ENCODE results near the gene UTP25.
"Not testable (repeated sequence)": the region's sequence is repeated elsewhere in the genome, so short reads cannot be mapped to it uniquely, and the experiment has no call there.

The UTP25 gene, protein sequence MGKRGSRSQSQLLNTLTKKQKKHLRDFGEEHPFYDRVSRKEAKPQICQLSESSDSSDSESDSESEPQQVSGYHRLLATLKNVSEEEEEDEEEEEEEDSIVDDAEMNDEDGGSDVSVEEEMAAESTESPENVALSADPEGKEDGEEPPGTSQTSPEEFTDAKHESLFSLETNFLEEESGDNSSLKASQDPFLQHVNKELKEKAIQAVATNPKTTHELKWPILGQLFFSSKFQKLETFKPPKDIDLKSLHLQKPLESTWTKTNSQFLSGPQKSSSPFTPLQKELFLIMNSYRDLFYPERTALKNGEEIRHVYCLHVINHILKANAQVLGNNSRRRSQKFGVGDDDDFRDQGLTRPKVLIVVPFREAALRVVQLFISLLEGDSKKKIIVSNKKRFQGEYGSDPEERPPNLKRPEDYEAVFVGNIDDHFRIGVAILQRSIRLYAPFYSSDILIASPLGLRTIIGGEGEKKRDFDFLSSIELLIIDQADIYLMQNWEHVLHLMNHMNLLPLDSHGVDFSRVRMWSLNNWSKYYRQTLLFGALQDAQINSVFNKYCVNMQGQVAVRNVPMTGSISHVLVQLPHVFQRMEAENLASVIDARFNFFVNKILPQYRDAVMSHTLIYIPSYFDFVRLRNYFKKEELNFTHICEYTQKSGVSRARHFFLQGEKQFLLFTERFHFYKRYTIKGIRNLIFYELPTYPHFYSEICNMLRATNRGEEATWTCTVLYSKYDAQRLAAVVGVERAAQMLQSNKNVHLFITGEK

DNA sequence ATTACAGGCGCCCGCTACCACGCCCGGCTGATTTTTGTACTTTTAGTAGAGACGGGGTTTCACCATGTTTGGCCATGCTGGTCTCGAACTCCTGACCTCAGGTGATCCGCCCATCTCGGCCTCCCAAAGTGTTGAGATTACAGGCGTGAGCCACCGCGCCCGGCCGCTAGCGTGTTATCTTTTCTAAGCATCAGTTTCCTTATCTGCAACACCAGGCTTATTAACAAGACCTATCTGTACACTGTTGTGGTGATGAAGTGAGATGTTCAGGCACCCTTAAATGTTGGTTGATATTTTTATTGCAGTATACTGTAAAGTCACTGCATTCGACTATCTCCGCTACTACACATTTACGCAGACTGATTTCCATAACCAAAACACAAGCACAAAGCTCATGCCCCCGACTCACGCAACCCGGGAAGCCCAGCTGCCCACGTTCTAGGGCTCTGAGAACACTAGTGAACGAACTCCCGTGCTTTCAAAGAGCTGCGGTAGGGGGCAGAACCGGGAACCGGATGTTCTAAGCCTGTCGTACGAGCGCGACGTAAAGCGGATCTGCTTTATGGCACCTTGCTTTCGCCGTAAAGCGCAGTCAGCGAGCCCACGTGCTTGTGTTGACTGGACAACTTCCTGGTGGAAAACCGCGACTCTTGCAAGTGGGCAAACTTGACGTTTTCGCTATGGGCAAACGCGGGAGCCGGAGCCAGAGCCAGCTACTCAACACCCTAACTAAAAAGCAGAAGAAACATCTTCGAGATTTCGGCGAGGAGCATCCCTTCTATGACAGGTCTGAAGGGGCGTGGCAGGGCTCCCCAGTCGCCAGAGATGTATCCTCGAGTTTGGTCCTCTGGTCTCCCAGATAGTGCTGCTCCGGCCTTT is at the start of gene UTP25:
Gene UTP25, plus strand, starts transcription at position 589 of the 879 bp plus-strand sequence. Its CDS starts 92 bp downstream, at position 681.
- peak; percentile 94 for DNase-seq (ENCODE audit: low spot score)

DNA sequence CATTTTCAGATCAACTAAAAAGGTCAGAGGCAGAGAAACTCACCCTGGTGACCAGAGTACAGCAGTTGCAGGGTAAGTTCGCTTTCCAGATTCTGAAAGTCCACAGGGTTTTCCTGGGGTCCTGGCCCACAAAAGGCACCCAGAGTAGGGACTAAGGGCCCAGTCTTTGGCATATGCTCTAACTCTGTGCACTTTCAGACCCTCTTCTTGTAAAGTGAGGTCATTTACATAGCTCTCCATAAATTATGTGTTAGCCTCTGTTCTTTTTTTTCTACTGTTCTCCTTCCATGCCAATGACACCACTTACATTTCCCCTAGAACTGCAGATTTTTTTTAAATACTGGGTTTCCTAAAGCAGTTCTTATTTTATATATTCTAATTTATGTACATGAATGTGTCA is 49.7 kb upstream of the UTP25 start:
- DNase-seq (ENCODE audit: low spot score): no peak

DNA sequence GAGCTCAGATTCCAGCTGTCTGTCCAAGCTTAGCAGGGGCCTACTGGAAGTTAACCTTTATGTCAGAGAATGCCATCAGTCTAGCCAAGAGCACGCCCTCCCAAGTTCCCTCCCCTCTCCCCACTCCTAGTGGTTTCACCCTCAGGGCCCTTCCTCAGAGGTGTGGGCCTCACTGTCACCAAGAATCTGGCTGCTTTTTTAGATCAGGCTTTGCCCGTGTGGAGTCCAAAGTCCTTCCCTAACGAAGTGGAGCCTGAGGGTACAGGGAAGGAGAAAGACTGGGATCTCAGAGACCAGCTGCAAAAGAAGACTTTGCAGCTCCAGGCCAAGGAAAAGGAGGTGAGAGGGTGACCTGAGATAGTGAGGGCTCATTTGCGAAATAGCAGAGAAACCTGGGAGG is 47.5 kb upstream of the UTP25 start:
- no peak for DNase-seq (ENCODE audit: low spot score)

DNA sequence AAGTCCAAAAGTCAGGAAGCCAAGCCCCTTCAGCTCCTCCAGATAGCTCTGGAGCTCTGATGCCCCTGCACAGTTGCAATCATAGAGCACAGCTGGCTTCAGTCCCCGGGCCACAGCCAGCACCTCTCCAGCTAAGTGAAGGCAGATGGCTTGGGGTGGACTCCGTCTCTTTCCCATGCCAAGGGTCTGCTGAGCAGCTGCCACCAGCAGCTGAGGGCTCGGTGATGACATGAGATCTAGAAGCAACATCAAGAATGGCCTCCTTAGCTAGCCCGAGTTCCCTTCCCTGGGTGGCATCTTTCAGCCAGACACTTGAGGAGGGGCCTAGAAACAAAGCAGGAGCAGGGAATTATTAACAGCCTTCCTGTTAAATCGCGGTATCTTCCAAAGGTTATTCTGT is 44.4 kb upstream of the UTP25 start:
- no peak for DNase-seq (ENCODE audit: low spot score)

DNA sequence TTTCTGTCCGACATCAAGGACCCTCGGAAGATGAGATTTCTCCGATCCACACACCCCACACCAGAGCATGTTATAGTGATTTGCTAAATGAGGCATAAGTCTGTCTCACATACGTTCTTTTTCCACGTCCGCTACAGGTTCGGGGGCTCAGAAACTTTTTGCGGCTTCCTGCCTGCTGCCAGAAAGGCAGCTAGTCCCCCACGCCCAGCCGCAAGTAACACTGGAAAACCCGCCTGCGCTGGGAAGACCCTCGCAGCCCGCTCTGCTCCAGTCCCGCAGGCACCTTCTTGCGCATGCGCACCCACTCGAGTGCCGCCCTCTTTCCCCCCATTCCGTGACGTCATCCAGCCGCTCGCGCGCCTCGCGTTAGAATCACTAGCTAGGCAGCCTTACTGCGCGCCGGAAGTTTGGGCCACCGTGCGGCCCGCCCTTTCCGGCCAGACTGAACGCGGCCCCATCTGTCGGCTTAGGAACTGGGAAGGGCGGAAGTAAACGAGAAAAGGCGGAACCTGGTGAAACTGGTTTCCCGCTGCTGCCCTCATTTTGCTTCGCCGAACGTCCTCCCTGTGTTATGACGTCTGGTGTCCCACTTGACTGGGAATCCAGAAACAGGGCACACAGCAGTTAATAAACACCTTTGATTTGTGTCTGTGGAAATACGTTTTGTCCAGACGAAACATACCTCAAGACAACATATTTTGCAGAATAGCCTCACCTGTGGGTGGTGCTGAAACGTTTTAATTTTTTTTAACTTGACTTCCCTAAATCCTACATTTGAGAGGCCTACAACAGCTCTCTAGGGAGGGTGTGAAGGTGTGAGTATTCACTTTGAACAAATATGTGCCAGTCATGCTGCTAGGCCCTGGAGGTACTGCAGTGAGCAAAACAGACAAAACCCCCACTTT is 43.3 kb upstream of the UTP25 start, which contains the start of gene C1orf74:
Gene C1orf74, minus strand, starts transcription at position 295 of the 905 bp plus-strand sequence. CDS start 925 bp downstream, outside the sequence.
- DNase-seq (ENCODE audit: low spot score): peak; percentile 98

DNA sequence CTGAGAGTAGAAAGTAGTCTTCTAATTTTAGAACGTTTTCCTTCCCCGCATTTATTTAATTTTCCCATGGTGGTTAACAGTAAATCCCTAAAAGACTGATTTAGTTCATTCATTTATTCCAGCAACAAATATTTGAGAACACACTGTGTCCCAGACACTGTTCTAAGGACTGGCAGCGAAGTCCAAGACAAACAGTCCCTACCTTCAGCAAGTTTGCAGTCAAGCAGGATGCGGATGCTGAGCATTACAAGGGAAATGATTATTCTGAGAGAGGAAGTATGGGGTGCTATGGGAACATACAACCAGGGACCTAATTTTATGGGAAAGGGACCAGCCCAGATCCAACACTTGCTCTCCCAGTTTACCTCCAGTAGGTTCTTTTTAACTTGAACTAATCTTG is 42.2 kb upstream of the UTP25 start:
- no peak for DNase-seq (ENCODE audit: low spot score)

DNA sequence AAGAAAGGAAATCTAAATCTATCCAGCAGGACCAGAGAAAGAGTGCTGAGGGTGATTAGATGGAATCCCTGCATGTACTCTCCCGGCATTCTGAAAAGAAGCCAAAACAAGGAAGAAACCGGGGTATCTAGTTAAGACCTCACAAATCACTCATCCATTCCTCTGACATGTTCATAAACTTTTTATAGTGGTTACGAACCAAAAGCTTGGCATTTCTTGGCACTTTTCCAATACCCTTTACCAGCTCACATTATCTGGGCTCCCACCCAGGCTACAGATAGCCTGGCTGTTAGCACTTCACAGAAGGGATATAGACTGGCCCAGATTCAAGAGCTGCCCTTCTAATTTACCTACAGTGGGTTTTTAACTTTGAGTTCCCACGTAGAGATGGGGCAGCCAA is 41.6 kb upstream of the UTP25 start:
- DNase-seq (ENCODE audit: low spot score): no peak

DNA sequence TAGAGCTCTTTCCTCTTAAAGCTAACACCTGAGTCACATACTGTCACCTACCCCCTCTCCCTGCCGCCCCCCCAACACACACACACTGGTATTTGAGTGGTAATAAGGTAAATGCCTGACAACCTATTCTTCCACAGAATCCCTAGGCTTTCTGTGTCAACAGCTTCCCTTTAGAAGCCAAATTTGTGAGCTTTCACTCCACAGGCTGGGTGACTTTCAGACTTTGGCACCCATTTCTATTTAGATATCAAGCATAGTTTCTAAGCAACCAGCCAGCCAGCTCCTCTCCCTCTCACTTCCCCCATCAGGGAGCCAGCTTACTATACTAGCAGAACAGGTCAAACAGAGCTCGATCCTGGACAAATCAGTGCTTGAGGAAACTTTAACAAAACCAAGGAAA is 40.2 kb upstream of the UTP25 start:
- DNase-seq (ENCODE audit: low spot score): no peak

DNA sequence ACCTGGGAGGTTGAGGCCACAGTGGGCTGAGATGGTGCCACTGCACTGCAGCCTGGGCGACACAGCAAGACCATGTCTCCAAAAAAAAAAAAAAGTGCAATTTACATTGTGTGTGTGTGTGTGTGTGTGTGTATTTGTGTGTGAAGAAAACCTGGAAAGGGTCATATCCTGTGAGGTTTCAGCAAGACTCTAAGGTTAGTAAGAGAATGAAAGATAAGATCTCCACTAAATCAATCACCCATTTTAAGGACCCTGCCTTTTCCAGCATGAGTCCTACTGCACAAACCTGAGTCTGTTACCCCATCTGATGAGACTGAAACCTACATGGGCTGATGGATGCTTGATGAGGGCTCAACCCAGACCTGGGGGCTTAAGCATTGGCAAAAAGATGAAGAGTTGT is 38.5 kb upstream of the UTP25 start:
- DNase-seq (ENCODE audit: low spot score): no peak

DNA sequence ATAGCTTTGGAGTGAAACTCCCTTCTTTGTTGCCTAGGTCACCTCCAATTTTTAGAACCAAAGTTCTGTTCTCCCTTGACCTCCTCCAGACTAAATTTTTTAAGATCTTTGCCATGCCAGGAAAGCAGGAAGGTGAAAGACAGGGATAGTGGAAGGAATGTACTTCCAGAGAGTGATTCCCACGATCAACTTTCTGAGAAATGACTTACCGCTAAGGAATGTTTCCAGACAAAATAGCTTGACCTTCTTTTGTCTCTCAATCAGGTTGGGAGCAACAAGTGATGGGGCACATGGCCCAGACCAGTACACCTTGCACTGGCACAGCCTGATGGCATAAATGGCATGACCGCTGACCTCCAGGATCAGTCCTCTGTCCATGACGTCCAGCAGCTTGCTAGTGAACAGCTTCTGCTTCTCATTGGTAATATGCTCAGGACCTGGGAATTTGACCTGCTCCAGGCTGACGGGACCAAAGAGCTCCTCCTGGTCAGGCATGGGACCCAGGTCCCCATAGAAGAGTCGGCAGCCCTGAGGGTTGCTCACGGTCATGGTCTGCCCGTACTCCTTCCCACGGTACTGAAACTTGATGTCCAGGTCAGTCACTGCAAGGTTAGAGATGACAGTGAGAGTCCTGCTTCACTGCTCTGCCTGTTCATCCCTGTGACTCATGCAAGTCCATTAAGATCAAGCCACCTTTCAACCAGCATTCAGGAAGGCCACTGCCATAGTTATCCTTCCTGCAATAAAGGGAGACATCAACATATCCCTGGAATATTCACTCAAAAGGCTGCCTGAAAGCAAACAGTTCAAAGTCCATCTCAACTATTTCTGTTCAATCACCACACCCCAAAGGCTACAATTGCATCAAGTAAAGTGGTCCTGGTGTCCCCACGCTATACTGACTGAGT is 37.2 kb upstream of the UTP25 start:
- no peak for DNase-seq (ENCODE audit: low spot score)

DNA sequence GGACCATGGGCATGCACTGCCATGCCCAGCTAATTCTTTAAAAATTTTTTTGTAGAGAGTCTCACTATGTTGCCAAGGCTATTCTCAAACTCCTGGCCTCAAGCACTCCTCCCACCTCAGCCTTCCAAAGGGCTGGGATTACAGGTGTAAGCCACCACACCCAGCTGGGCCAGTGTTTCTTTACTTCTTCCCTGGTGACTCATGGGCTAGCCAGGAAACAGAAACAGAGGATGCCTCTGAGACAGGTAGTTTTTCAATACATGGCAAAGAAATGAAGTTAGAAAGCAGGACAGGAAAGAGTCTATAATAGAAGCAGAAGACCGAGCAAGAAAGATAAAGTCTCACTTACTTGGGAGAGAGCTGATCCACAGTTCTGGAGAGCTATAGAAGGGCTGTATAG is 35.9 kb upstream of the UTP25 start:
- DNase-seq (ENCODE audit: low spot score): no peak

DNA sequence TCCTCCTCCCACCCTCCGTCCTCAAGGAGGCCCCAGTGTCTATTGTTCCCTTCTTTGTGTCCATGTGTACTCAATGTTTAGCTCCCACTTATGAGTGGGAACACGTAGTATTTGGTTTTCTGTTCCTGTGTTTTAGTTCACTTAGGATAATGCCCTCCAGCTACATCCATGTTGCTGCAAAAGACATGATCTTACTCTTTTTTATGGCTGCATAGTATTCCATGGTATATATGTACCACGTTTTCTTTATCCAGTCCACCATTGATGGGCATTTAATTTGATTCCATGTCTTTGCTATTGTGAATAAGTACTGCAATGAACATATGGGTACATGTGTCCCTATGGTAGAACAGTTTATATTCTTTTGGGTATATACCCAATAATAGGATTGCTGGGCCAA is 34.1 kb upstream of the UTP25 start:
- DNase-seq (ENCODE audit: low spot score): not testable (repeated sequence)

DNA sequence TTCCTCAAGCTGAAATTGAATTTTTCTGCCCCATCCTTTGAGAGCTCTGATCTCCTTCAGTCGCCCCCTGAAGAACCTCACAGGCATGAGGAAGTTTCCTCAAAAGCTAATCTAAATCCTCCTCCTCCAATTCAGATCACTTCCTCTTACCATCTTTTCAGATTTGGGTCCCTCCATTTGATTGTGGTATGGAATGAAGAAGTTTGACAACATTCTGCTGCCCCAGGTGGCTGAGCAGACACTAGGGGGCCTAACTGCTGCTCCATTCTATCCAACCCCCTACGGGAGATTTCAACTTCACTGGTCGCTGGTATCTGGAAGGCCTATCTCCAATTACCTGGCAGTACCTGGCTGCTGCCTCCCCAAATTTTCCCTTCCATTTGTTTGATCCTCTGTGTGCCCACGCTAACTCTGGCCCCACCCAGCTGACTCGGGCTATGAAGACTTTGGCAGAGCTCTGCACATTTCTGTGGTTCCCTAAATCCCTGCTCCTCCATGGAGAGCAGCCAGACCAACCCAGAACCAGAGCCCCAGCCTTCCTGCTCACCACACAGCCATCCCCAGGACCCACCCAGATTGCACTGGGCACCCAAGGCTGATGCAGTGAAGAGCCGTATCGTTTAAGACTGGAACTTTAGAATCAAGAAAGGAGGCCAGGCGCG is 29.7 kb upstream of the UTP25 start:
- no peak for DNase-seq (ENCODE audit: low spot score)

DNA sequence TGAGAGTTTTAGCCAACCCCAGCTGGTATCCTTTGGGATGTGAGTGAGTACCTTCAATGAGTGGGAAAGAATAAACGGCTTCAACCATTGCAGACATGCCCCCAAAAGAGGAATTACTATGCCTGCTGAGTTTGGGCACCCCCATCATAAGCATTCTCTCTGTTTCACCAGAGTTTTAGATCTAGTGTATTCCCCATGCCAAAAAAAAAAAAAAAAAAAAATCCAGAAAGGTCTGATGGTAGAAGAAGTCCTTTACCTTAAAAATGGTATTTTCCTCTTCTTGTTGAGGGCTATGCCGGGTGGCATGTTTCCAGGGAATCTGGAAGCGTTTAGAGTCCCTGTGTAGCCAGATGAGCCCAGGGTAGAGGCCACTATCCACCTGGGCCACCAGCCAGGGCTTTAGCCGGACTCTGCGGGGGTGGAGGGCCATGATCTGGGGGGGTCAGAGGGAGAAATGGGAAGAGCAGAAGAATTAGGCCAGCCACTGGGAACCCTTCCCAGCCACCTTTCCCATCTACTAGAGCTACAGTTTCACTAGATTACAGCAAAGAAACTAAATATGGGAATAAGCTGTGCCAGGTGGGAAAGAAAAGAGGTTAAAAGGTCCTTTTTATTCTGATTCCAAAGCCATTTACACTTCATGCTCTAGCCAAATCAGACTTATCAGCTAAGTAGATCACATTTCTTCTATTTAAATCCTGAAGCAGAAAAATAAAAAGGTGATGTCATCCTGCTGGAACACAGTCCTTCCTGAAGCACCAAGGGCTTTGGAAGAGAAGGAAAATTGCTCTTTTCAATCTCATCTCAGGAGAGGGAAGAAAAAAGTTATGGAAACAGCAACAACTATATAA is 26.6 kb upstream of the UTP25 start:
- no peak for DNase-seq (ENCODE audit: low spot score)

DNA sequence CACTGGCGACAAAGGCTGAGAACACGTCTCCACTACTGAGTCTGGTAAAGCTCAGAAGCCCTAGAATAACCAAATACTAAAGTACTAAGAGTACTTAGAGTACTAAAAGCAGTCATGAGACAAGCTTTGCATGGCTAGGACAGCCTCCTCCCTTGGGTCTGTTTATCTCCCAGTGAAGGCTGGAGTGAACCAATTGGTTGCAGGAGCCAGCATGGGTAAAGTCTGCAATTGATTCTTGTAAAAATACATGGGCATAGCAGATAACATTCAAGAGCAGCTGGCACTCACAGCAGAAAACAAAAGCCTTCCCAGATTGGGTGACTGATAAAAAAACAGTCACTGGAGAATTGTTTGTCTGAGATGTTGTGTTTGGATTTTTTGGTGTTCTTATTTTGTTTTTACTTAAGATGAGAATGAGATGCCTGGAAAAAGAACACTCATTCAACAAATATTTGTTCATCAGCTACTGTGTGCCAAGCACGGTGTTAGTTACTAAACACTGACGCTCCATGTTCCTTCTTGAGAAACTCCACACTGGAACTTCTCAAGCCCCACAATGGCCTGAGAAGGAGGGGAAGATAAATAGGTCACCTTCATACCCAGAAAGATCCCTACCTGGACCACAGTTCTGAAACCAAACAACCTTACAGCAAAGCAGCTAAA is 25.5 kb upstream of the UTP25 start:
- no peak for DNase-seq (ENCODE audit: low spot score)

DNA sequence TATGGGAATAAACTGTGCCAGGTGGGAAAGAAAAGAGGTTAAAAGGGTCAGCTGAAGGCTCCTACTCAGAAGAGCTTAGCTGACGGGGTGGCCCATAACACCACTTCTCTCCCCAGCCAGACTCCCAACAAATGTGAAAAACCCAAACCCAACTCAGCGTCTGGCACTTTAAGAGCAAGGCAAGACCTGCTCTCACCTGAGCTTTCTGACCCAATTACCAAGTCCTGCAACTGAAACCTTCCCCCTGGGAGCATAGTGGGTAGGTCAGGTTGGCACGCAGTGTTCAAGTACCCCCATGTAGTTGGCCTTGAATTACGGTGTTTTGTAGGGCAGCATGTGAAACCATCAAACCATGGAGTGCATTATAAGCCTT is 25.0 kb upstream of the UTP25 start:
- DNase-seq (ENCODE audit: low spot score): no peak

DNA sequence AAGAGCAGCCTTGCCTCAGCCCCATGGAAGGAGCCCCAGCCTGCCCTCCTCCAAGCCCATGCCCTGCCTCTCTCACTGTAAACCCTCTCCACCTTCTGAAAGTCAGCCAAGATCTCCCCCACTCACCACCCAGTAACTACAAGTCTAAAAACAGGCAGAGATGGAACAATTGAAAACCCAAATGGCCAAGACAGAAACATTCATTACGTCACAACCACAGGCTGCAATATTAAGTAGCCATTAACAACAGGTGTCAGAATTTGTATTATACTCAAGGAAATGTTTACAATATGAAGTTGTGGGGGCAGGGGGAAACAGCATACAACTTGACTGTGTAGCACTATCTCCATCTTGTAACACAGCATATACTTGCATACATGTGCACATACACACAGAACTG is 24.2 kb upstream of the UTP25 start:
- DNase-seq (ENCODE audit: low spot score): no peak

DNA sequence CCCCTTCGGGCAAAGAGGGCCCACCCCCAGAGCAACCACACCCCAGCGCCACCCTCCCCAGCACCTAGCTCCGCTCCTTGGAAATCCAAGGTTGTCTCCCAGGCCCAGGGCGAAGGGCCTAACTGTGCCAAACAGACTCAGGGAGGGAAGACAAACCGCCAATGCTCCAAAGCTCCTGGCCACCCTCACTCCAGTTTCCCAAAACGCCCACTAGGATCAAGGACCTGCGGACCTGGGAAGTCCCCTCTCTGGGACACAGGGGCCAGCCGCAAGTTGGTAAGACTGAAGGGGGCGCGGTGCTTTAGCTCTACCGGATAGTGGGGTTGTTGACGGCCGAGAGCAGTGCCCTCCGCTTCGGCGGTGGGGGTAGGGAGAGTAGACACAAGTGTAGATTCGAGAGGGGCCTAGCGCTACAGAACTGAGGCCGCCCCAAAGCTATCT is 22.4 kb upstream of the UTP25 start:
- no peak for DNase-seq (ENCODE audit: low spot score)

Data from CD4-positive, alpha-beta T cell treated with Interleukin-15 for 4 hours (primary cell).